K562 (cell line): ENCODE results near the gene E2F2. TPM values are rescaled to one million over a fixed set of nuclear protein-coding genes. Genes with fewer than 3 reads are reported as not detected.

Experiments used
- CHD7 ChIP-seq: fragments of 200-600 bp; sonication (generic); IDR thresholded peaks from one replicate; pipeline ENCODE4 v1.6.1; 2012; ENCODE audit warnings: mild to moderate bottlenecking, low read depth, low read length, inconsistent platforms
- CXXC5 ChIP-seq: fragments of 250-450 bp; sonication (Bioruptor Pico); IDR thresholded peaks from 2 replicates; pipeline ENCODE4 v1.8.0; 2022; ENCODE audit warnings: inconsistent platforms, mild to moderate bottlenecking, moderate library complexity
- EP300 ChIP-seq: IDR thresholded peaks from 2 replicates; pipeline ENCODE4 v1.6.1; 2012; ENCODE audit warnings: low read length, improper control_type of control experiment
- FOSL1 ChIP-seq: fragments of 200-800 bp; sonication (Bioruptor generic); conservative IDR thresholded peaks from 2 replicates; pipeline ENCODE4 v1.6.1; 2016; ENCODE audit warnings: missing genetic modification characterization, missing compliant biosample characterization
- HSF4 ChIP-seq: fragments of 250-450 bp; sonication (Bioruptor Pico); IDR thresholded peaks from 2 replicates; pipeline ENCODE4 v2.1.2; 2022; ENCODE audit warnings: mild to moderate bottlenecking, moderate library complexity, borderline replicate concordance
- SMARCB1 ChIP-seq: IDR thresholded peaks from 2 replicates; pipeline ENCODE4 v1.6.1; 2011; ENCODE audit warnings: improper control_type of control experiment, low read depth; ENCODE audit not compliant: insufficient read length
- TFAP4 ChIP-seq: sonication (generic); formaldehyde crosslinking; IDR thresholded peaks from 2 replicates; pipeline ENCODE4 v1.8.0; 2022; ENCODE audit warnings: missing genetic modification reagents, mild to moderate bottlenecking, moderate library complexity, borderline replicate concordance
- ZNF280B ChIP-seq: fragments of 250-450 bp; sonication (Bioruptor Pico); IDR thresholded peaks from 2 replicates; pipeline ENCODE4 v1.5.1; 2021; ENCODE audit warnings: mild to moderate bottlenecking
- ZNF639 ChIP-seq, 2 experiments: fragments of 200-800 bp in 1 of 2; sonication (Bioruptor generic) in 1 of 2; sonication (generic) in 1 of 2; formaldehyde crosslinking in 1 of 2; IDR thresholded peaks in 1 of 2; conservative IDR thresholded peaks in 1 of 2; 2 replicates each; pipeline versions ENCODE4 v1.5.0 to v1.6.1; 2016 to 2020; ENCODE audit warnings: missing compliant biosample characterization in 1 of 2, missing genetic modification characterization in 1 of 2, missing genetic modification reagents in 1 of 2
- ZNF778 ChIP-seq: fragments of 450-650 bp; formaldehyde crosslinking; IDR thresholded peaks from 2 replicates; pipeline ENCODE4 v1.4.0; 2020; ENCODE audit warnings: mild to moderate bottlenecking, moderate library complexity
- polyA plus RNA-seq, 8 experiments: library from polyadenylated mRNA; depleted of rRNA in 4 of 8; stranded (reverse) in 5 of 8; unstranded in 3 of 8; fragments of >200 nt; fragmentation: Nextera tagmentation in 2 of 8; fragmentation: Illumina TruSeq in 1 of 8; extraction: Ambion mirVana in 2 of 8; extraction: Trizol in 1 of 8; gene quantifications; 2 replicates each; pipeline versions ENCODE4 v1.2.1 to v1.2.3, GENCODE V29; 2011 to 2014; ENCODE audit warnings: inconsistent platforms in 1 of 8, missing spikeins in 1 of 8
- total RNA-seq, 7 experiments: library from RNA; depleted of rRNA in 6 of 7; stranded (reverse); fragments of >200 nt in 6 of 7; fragmentation: Illumina TruSeq in 2 of 7; extraction: Trizol in 2 of 7; gene quantifications; 2 replicates each; pipeline versions ENCODE4 v1.2.1 to v1.2.3, GENCODE V29; 2011 to 2021; ENCODE audit warnings: low replicate concordance in 1 of 7

E2F2 gene
- total and polyA plus RNA-seq, 9 of the 15 experiments (the other 6 are each of a cell fraction or from before 2014, with no cell fraction given) = 3.1 to 25.3 (median 11.4) TPM

- TF ChIP-seq CHD7 (no peak), SMARCB1 (no peak), EP300 (no peak), FOSL1 (tag) (0 out of 2 replicates have a peak, but pooled peaks have one; percentile 18), ZNF280B (no peak), TFAP4 (CRISPR knock-in tag) (peak; percentile 47), ZNF778 (no peak), ZNF639 (CRISPR knock-in tag; conservative IDR thresholded peaks at IDR 0.05 in 1 of 2, IDR thresholded peaks at IDR 0.05 in 1 of 2) (no peak), CXXC5 (CRISPR knock-in tag) (no peak), HSF4 (CRISPR knock-in tag) (no peak)
Measured at GRCh38 chr1:23577056-23578004, 46.3 kb upstream of the E2F2 start (continued).
